Measurements from ENCODE around the gene KRT17.

DNA sequence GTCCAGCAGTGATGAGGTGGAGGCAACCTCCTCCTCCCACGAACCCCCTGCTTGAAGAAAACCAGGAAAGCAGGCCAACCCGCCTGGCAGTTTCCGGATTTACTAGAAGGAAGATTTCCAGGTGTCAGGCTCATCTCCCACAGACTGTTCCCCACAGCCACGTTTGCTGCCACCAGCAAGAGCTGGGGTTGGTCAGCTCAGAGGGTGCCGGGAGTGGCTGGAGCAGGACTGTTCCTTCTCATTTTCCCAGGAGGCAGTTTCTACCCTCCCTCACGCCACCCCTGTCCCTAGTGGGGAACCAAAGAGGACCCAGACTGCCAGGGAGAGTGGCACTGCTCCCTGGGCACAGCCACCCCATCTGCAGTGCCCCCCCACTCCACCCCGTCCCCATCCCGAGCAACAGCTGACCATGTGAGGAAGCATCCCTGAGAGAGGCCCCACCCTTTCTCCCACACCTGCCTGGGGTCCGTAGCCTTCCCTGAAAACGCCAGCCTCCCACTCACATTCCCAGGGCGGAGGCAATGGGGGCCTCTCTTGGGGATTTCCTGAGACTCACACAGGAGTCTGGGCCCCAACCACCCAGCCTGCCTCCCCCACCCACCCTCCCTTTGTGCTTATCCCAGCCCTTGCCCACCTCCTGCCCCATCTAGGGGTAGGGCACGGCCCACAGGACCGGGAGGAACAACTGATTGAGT is 5.9 kb downstream of the KRT17 start:
- TF ChIP-seq, protein P1, sequence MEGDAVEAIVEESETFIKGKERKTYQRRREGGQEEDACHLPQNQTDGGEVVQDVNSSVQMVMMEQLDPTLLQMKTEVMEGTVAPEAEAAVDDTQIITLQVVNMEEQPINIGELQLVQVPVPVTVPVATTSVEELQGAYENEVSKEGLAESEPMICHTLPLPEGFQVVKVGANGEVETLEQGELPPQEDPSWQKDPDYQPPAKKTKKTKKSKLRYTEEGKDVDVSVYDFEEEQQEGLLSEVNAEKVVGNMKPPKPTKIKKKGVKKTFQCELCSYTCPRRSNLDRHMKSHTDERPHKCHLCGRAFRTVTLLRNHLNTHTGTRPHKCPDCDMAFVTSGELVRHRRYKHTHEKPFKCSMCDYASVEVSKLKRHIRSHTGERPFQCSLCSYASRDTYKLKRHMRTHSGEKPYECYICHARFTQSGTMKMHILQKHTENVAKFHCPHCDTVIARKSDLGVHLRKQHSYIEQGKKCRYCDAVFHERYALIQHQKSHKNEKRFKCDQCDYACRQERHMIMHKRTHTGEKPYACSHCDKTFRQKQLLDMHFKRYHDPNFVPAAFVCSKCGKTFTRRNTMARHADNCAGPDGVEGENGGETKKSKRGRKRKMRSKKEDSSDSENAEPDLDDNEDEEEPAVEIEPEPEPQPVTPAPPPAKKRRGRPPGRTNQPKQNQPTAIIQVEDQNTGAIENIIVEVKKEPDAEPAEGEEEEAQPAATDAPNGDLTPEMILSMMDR (IDR thresholded peaks at IDR 0.05) = no peak
- TF ChIP-seq EZH2 (IDR thresholded peaks at IDR 0.05) = no peak

All from neural progenitor cell (in vitro differentiated cells).